Measurements from ENCODE around the gene KCTD5. TPM values are rescaled to one million over a fixed set of nuclear protein-coding genes. Genes with fewer than 3 reads are reported as not detected.

The KCTD5 gene
- total RNA-seq, 1 donor from 2014 or later, result 27.3 TPM

GRCh38 chr16:2752035-2752849, 69.9 kb downstream of the KCTD5 start, which contains the start of gene SRRM2:
SRRM2 (plus strand) TSS chr16:2752638; CDS start chr16:2756365, 3,727 bp downstream.
- no peak for DNase-seq (ENCODE audit: low spot score)
- Mint-ChIP-seq H3K4me3 (ENCODE audit: unreplicated experiment) (peak within 1 kb of the TSS; percentile 92), H3K4me1 (ENCODE audit: low read depth) (peaks cover 48% of the 10 kb centered on the region), H3K9me3 (ENCODE audit: low read depth) (no peaks in the 10 kb centered on the region), H3K27me3 (ENCODE audit: low read depth) (no peaks in the 10 kb centered on the region), H3K36me3 (ENCODE audit: low read depth) (peaks cover 10% of the 10 kb centered on the region), H3K27ac (ENCODE audit: unreplicated experiment) (peak within 1 kb of the TSS; percentile 99)
- TF ChIP-seq, protein P1, sequence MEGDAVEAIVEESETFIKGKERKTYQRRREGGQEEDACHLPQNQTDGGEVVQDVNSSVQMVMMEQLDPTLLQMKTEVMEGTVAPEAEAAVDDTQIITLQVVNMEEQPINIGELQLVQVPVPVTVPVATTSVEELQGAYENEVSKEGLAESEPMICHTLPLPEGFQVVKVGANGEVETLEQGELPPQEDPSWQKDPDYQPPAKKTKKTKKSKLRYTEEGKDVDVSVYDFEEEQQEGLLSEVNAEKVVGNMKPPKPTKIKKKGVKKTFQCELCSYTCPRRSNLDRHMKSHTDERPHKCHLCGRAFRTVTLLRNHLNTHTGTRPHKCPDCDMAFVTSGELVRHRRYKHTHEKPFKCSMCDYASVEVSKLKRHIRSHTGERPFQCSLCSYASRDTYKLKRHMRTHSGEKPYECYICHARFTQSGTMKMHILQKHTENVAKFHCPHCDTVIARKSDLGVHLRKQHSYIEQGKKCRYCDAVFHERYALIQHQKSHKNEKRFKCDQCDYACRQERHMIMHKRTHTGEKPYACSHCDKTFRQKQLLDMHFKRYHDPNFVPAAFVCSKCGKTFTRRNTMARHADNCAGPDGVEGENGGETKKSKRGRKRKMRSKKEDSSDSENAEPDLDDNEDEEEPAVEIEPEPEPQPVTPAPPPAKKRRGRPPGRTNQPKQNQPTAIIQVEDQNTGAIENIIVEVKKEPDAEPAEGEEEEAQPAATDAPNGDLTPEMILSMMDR (IDR thresholded peaks at IDR 0.05), result peak; percentile 12

- Mint-ChIP-seq H3K4me1 (ENCODE audit: low read depth) (peaks cover 53% of the 10 kb centered on the region), H3K9me3 (ENCODE audit: low read depth) (no peaks in the 10 kb centered on the region), H3K27ac (ENCODE audit: unreplicated experiment) (peak overlapping the region; percentile 89), H3K4me3 (ENCODE audit: unreplicated experiment) (peak overlapping the region; percentile 92), H3K36me3 (ENCODE audit: low read depth) (peaks cover 19% of the 10 kb centered on the region), H3K27me3 (ENCODE audit: low read depth) (no peaks in the 10 kb centered on the region)
- DNase-seq (ENCODE audit: low spot score), result no peak
- TF ChIP-seq, protein P1 (IDR thresholded peaks at IDR 0.05), result no peak
These were observed 70.8 kb downstream of the KCTD5 start for GRCh38 chr16:2752850-2753732.

GRCh38 chr16:2753733-2754020, 71.4 kb downstream of the KCTD5 start:
- H3K4me1 Mint-ChIP-seq (ENCODE audit: low read depth), result peaks cover 53% of the 10 kb centered on the region
- no peaks in the 10 kb centered on the region for H3K27me3 Mint-ChIP-seq (ENCODE audit: low read depth)
- TF ChIP-seq, protein P1 (IDR thresholded peaks at IDR 0.05), result no peak
- peak overlapping the region; percentile 89 for H3K27ac Mint-ChIP-seq (ENCODE audit: unreplicated experiment)
- H3K9me3 Mint-ChIP-seq (ENCODE audit: low read depth), result no peaks in the 10 kb centered on the region
- peaks cover 24% of the 10 kb centered on the region for H3K36me3 Mint-ChIP-seq (ENCODE audit: low read depth)
- no peak for DNase-seq (ENCODE audit: low spot score)
- peak overlapping the region; percentile 92 for H3K4me3 Mint-ChIP-seq (ENCODE audit: unreplicated experiment)

GRCh38 chr16:2755158-2755557, 72.8 kb downstream of the KCTD5 start:
- DNase-seq (ENCODE audit: low spot score), result no peak
- H3K4me1 Mint-ChIP-seq (ENCODE audit: low read depth), result peaks cover 53% of the 10 kb centered on the region
- H3K27ac Mint-ChIP-seq (ENCODE audit: unreplicated experiment), result peak overlapping the region; percentile 89
- peak overlapping the region; percentile 92 for H3K4me3 Mint-ChIP-seq (ENCODE audit: unreplicated experiment)
- TF ChIP-seq, protein P1 (IDR thresholded peaks at IDR 0.05), result no peak
- H3K9me3 Mint-ChIP-seq (ENCODE audit: low read depth), result no peaks in the 10 kb centered on the region
- no peaks in the 10 kb centered on the region for H3K27me3 Mint-ChIP-seq (ENCODE audit: low read depth)
- H3K36me3 Mint-ChIP-seq (ENCODE audit: low read depth), result peaks cover 34% of the 10 kb centered on the region

GRCh38 chr16:2756288-2757015, 74.1 kb downstream of the KCTD5 start:
- H3K9me3 Mint-ChIP-seq (ENCODE audit: low read depth), result no peaks in the 10 kb centered on the region
- H3K4me1 Mint-ChIP-seq (ENCODE audit: low read depth), result peaks cover 45% of the 10 kb centered on the region
- peaks cover 46% of the 10 kb centered on the region for H3K36me3 Mint-ChIP-seq (ENCODE audit: low read depth)
- peak overlapping the region; percentile 60 for H3K27ac Mint-ChIP-seq (ENCODE audit: unreplicated experiment)
- TF ChIP-seq, protein P1 (IDR thresholded peaks at IDR 0.05), result no peak
- no peak overlapping the region for H3K4me3 Mint-ChIP-seq (ENCODE audit: unreplicated experiment)
- DNase-seq (ENCODE audit: low spot score), result no peak
- no peaks in the 10 kb centered on the region for H3K27me3 Mint-ChIP-seq (ENCODE audit: low read depth)
